ENCODE data around the gene MINDY4.

The MINDY4 gene

DNA sequence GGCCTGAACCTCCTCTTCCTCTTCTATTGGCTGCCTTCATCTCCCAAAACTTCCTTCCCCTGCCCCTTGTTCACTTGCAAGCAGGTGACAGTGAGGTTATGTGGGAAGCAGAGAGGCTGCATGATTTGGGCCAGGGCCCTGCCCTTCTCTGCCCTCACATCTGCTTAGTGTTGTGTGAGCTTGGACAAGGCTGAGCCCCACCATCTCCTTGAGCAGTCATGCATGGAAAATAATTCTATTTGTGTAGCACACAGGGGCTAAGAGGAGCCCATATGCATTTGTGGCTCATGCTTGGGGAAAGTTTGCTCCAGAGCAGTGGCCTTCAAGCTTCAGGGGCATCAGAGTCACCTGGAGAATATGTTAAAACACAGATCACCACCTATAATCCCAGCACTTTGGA is 113.7 kb downstream of the MINDY4 start:
- no peak for DNase-seq

GRCh38 chr7:30886608-30887011 is 115.4 kb downstream of the MINDY4 start:
- DNase-seq, result no peak

DNA sequence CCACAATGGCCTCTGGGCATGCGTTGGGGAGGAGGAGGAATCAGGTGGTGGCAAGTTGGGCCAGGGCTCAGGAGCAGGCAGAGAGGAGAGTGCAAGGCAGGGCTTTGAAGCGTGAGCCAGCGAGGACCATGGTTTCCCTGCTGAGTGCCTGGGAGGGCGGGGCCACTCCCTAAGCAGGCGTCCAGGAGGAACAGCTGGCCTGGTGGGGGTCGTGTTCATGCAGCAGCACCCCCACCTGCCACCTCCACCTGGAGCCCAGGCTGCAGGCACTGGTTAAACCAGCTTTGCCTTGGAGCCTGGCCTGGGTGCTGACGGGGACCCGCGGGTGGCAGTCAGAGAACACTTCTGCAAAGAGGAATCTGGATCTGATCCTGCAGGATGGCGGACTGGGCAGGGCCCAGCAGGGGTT is 116.3 kb downstream of the MINDY4 start:
- no peak for DNase-seq

- DNase-seq, result no peak
Observed at GRCh38 chr7:30888747-30889146, 117.5 kb downstream of the MINDY4 start.

DNA sequence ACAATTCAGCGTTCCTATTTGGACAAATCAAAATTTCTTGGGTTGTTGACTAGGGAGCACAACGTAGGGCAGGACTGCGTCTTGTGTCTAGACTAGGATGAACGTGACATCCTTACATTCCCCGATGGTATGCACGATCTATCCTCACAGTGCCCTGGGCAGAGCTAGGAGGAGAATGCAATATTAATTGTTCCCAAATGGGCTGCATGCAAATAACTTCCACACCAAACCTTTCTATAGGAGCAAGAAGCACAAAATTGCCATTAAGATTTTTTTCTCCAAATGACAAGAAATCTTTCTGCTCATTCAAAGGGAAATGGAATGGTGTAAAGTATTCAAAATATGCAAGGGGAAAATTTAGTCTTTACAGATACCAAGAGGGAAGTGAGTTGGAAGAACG is 119.0 kb downstream of the MINDY4 start:
- DNase-seq, result no peak

DNA sequence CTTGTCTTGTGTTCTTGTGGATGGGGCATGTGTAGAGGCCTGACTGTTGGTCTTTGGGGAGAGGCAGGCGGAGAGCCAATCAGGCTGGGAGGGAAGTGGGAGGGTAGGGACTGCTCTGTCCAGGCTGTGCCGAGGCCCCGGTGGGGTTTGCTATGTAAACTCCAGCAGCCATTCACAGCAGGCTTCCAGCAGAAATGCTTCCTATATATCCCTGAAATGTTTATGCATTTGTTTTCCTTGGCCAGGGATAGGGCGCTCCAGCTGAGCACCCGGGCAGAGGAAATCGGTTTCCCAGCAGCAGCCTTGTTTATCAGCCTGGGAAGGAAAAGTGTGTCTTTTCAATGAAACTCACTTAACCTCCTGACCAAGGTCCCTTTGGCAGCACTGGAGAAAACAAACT is 122.1 kb downstream of the MINDY4 start:
- DNase-seq, result no peak

DNA sequence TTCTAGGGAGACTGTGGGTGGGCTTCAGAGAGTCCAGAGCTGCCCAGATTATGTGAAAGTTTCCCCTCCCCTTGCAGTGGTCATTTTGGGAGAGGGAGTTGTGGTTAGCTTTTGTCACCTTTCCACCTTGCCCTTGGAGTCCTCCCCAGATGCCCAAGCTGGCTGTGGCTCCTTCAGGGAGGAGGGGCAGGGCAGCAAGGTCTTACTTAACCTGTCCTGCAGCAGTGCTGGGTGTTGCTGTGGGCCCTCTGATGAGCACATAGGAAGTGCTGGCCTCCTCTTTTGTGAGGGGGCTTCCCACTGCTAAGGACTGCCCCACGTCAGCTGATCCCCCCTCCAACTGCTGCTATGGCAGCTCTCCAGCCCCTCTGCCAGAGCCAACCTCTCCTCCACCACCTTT is 122.8 kb downstream of the MINDY4 start:
- DNase-seq, result no peak

GRCh38 chr7:30894866-30895605 is 123.8 kb downstream of the MINDY4 start:
- DNase-seq, result no peak

GRCh38 chr7:30896036-30896435 is 124.8 kb downstream of the MINDY4 start:
- DNase-seq, result no peak

DNA sequence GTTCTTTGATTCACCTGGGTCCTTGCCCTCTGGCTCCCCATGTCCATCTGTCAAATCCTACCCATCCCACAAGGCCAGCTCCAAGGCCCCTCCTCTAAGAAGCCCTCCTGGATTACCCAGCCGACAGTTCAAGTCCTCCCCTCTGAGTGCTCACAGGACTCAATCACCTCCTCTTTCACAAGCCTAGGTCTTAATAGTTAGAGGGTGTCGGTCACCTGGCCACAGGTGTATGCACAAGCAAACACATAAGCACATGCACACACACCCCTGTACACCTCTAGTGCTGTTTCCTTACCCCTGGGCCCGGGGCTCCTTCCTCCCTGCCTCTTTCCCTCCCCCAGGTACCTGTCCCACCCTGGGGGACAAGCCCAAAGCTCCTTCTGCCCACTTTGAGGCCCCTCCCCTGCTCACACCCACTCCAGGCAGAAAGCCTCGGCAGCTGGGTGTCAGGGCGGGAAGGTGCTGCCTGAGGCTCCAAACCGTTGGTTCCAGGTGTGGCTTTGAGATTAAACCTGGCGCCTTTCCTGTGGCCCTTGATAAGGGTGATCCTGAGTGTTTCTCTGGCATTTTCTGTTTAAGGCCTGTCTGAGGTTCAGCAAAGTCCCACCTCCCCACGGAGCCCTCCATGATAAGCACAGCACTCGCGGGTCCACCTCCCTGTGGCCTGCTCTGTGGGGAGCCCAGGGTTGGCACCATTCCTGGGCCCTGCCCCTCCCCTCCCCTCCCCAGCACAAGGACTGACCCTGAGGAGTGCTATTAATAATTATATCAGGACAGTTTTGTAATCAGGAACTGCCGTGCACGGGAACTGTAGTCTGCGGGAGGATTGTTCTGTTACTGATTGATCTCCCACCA is 125.8 kb downstream of the MINDY4 start:
- no peak for DNase-seq

DNA sequence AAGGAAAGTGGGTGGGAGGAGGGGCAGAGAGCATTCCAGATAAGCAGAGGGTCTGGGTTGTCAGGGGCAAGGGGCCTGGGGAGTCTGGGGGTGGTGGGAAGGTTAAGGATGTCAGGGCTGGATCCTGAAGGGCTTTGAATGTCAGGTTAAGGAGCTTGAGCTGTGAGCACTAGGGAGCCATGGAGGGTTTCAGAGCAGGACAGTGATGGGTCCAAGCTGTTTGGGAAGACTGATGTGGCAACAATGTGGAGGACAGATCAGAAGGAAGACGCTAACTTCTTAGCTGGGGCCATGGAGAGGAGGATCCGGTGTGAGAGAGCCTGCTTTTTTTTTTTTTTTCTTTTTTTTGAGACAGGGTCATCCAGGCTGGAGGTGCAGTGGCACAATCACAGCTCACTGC is 126.6 kb downstream of the MINDY4 start:
- DNase-seq, result no peak

- no peak for DNase-seq
Observed at GRCh38 chr7:30898411-30898810, 127.2 kb downstream of the MINDY4 start.

DNA sequence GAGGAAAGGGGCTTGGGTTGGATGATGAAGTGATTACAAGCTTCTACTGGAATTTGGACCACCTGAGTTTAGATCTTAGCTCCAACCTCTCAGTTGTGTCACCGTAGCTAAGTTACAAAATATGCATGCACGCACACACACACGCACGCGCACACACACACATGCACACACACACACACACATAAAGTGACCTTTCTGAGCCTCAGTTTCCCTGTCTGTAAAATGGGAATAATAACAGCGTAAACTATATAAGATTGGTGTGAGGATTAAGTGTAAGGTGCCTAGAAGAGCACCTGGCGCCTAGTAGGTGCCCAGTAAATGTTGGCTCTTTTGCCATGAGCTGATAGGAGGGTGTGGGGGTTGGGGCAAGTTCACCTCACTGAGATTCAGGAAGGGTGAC is 127.8 kb downstream of the MINDY4 start:
- DNase-seq, result no peak

GRCh38 chr7:30899630-30900029 is 128.4 kb downstream of the MINDY4 start:
- no peak for DNase-seq

DNA sequence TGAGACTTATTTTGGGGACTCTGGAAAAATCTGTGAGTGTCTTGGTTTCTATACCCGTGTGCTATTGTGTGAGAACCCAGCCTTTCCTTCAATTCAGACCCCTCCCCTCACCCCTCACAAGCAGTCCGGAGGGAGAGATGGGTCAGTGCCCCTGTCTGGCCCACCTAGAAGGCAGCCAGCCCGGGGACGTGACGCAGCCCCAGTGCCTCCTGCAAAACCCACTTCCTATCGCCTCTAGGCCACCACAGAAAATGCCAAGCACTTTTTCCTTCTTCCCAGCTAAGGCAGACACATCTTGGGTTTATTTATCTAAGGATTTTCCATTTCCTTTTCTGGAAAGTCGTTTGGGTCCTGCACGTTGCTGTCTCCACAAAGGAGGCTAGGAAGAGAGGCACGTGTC is 128.8 kb downstream of the MINDY4 start:
- DNase-seq, result no peak

DNA sequence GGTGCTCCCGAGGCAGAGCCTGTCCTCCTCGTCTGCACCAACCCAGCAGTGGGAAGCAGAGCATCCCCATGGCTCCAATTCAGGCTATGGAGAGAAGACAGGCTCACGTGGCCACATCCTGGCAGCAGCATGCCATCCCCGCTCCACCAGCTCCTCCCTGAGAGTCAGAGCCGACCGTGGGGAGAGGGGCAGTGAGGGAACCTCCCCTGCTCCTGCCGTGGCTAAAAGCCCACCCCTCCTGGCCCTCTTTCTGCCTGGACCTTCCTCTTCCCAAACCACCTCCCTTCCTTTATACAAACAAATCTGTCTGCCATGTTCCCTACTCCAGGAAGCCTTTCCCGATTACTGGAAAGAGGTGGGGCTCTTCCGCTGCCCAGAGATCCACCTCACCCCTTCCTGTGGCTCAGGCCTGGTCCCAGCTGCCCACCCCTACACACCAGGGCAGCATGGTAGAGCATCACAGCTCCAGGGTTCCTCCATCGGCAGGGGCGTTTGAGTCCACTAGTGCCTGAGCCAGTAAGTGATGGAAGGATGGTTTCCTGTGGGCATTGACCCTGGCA is 129.7 kb downstream of the MINDY4 start:
- DNase-seq, result no peak

GRCh38 chr7:30901856-30902255 is 130.6 kb downstream of the MINDY4 start:
- no peak for DNase-seq

- no peak for DNase-seq
Observed at GRCh38 chr7:30902466-30902865, 131.2 kb downstream of the MINDY4 start.

DNA sequence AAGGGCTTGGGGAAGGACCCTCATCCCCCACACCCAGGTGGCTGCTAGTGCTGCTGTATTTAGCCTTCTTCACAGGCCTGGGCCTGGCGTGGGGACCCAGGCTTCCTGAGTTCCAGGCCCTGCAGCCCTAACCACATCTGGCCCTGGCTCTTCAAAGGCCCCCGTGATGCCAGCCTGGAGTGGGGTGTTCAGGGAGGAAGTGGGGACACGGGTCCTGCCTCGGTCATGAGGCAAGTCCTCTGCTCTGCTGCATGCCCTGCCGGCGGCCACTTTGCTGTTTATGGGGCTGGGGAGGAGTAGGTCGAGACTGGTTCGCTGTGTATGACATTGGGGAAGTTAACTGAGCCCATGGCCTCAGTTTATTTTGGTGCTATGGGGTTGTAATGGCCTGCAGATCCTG is 131.9 kb downstream of the MINDY4 start:
- no peak for DNase-seq

DNA sequence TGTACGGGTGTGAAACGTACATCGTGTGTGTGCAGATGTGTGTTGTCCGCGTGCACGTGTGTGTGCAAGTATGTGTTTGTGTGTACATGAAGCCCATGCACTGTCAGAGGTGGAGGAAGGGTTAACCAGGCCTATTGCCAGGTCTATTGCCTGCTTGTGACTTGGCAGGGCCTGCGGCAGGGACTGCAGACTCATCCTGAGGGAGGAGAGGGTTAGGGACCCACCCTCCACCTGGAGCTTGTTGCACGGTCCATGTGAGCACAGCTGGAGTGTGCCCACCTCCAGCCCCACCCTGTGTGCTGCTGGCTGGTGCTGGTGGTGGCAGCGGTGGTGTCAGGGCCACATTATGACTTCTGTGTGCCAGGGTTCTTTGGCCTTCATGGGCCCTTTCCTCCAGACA is 133.3 kb downstream of the MINDY4 start:
- DNase-seq, result no peak

- no peak for DNase-seq
Observed at GRCh38 chr7:30905078-30906012, 134.1 kb downstream of the MINDY4 start.

GRCh38 chr7:30906014-30906413 is 134.8 kb downstream of the MINDY4 start:
- DNase-seq, result no peak
